ENCODE data around the gene CTNNA3.

GRCh38 chr10:67735430-67735829 is 39.4 kb upstream of the CTNNA3 start:
- TF ChIP-seq CTCF (IDR thresholded peaks at IDR 0.05): no peak
- no peak for TF ChIP-seq POLR2A (IDR thresholded peaks at IDR 0.05)

All from lower leg skin (tissue), 3 donors.